K562 (cell line): ENCODE measurements around the gene MPRIP. TPM values are rescaled to one million over a fixed set of nuclear protein-coding genes. Genes with fewer than 3 reads are reported as not detected.

Experiments
- ATAC-seq: fragments of 200-7000 bp; cut with Tn5 transposase; 3 replicates; pipeline ENCODE4 v1.9.1; 2020; ENCODE audit warnings: moderate library complexity
- BruUV-seq: library from RNA; stranded (reverse); fragments of 400-500 nt; replicated peaks from 2 replicates; lab custom pipeline; 2021; lab: Mats Ljungman, UMichigan
- CTCF ChIA-PET: fragments of 300-600 bp; formaldehyde crosslinking; extraction: SDS; loops from one replicate; lab custom pipeline; 2021; ENCODE audit warnings: low intra/inter-chr PET ratio; lab: Yijun Ruan, JAX
- POLR2A ChIA-PET: fragments of 300-600, 350-650 bp; sonication (Branson Sonifier 250); formaldehyde crosslinking; extraction: SDS; loops from one replicate; lab custom pipeline; 2021; ENCODE audit warnings: antibody characterized with exemption, inconsistent platforms; lab: Yijun Ruan, JAX
- DNase-seq, 4 experiments: peaks; one replicate each; pipeline versions ENCODE4 v3.0.0 to v3.0.0-alpha.2; 2011 to 2018; ENCODE audit warnings: low spot score in 3 of 4, mixed read lengths in 3 of 4; ENCODE audit errors: extremely low read depth in 1 of 4
- FAIRE-seq: peaks from 2 replicates; lab custom pipeline; 2011; peaks lifted over from hg19 to GRCh38; lab: Jason Lieb, UNC
- H2AFZ ChIP-seq: 2 replicates; pipeline ENCODE4 v1.6.0; 2011; ENCODE audit warnings: low read depth, low read length, control low read depth, inconsistent platforms
- H3K27ac ChIP-seq: fragments of 200-600 bp; 3 replicates; pipeline ENCODE4 v1.8.0; 2011; ENCODE audit warnings: low read depth, mild to moderate bottlenecking, control low read depth, inconsistent platforms, low read length, moderate library complexity, mixed read lengths; ENCODE audit errors: extremely low read depth
- H3K27me3 ChIP-seq, 2 experiments: fragments of 300-600 bp in 1 of 2; 2 replicates in 1 of 2; 3 replicates in 1 of 2; pipeline versions ENCODE4 v1.6.0 to v1.8.0; 2011; ENCODE audit warnings: inconsistent platforms in 2 of 2, low read length in 2 of 2, mild to moderate bottlenecking in 1 of 2, mixed read lengths in 1 of 2, moderate library complexity in 1 of 2; ENCODE audit not compliant: control insufficient read depth in 2 of 2, insufficient read depth in 2 of 2
- H3K36me3 ChIP-seq: fragments of 300-600 bp; 3 replicates; pipeline ENCODE4 v1.8.0; 2011; ENCODE audit warnings: mild to moderate bottlenecking, low read length, inconsistent platforms; ENCODE audit not compliant: control insufficient read depth, insufficient read depth
- H3K4me1 ChIP-seq, 2 experiments: fragments of 200-600 bp in 1 of 2; replicated peaks in 1 of 2; 2 replicates in 1 of 2; 3 replicates in 1 of 2; pipeline versions ENCODE4 v1.5.1 to v1.8.0; 2011; ENCODE audit warnings: inconsistent platforms in 2 of 2, low read length in 2 of 2, mild to moderate bottlenecking in 1 of 2, mixed read lengths in 1 of 2, moderate library complexity in 1 of 2; ENCODE audit not compliant: control insufficient read depth in 2 of 2, insufficient read depth in 2 of 2
- H3K4me2 ChIP-seq: 2 replicates; pipeline ENCODE4 v1.6.1; 2011; ENCODE audit warnings: low read length, control low read depth, inconsistent platforms, mixed read lengths; ENCODE audit not compliant: insufficient read depth
- H3K4me3 ChIP-seq: fragments of 200-600 bp; sonication (generic), shearing (Covaris generic); 2 replicates; pipeline ENCODE4 v1.5.1; 2016; ENCODE audit warnings: control low read depth, inconsistent platforms
- H3K79me2 ChIP-seq: fragments of 200-600 bp; 3 replicates; pipeline ENCODE4 v1.8.0; 2011; ENCODE audit warnings: low read length, inconsistent platforms; ENCODE audit not compliant: control insufficient read depth, insufficient read depth
- H3K9ac ChIP-seq, 2 experiments: 2 replicates each; pipeline versions ENCODE4 v1.6.0 to v1.6.1; 2011; ENCODE audit warnings: low read depth in 2 of 2, low read length in 2 of 2, control low read depth in 1 of 2, inconsistent platforms in 1 of 2, mild to moderate bottlenecking in 1 of 2, mixed read lengths in 1 of 2; ENCODE audit not compliant: insufficient read depth in 1 of 2
- H3K9me1 ChIP-seq: one replicate; pipeline ENCODE4 v1.6.0; 2011; ENCODE audit warnings: inconsistent platforms, mild to moderate bottlenecking, low read length, moderate library complexity; ENCODE audit not compliant: control insufficient read depth, insufficient read depth
- H3K9me3 ChIP-seq: replicated peaks from 2 replicates; pipeline ENCODE4 v1.5.1; 2011; ENCODE audit warnings: low read depth, low read length, inconsistent platforms; ENCODE audit not compliant: control insufficient read depth, insufficient read depth
- H4K20me1 ChIP-seq: replicated peaks from 2 replicates; pipeline ENCODE4 v1.6.1; 2011; ENCODE audit warnings: low read length, inconsistent platforms, mixed read lengths; ENCODE audit not compliant: control insufficient read depth, insufficient read depth
- CEBPG ChIP-seq, 3 experiments: fragments of 200-800 bp in 1 of 3; sonication (Bioruptor generic) in 1 of 3; sonication (generic) in 1 of 3; formaldehyde crosslinking in 1 of 3; IDR thresholded peaks in 2 of 3; conservative IDR thresholded peaks in 1 of 3; 2 replicates each; pipeline versions ENCODE4 v1.6.1 to v1.8.0; 2016 to 2022; ENCODE audit warnings: missing compliant biosample characterization in 2 of 3, missing genetic modification characterization in 2 of 3, mild to moderate bottlenecking in 1 of 3, missing genetic modification reagents in 1 of 3
- RBM25 ChIP-seq: fragments of 200-400 bp; formaldehyde crosslinking; IDR thresholded peaks from 2 replicates; pipeline ENCODE4 v1.6.1; 2018; ENCODE audit warnings: low read length, low read depth, moderate library complexity; ENCODE audit not compliant: severe bottlenecking
- RHOXF2B ChIP-seq: fragments of 250-450 bp; sonication (Bioruptor Pico); conservative IDR thresholded peaks from 2 replicates; pipeline ENCODE4 v1.5.1; 2021
- SRSF7 ChIP-seq: fragments of 200-400 bp; formaldehyde crosslinking; optimal IDR thresholded peaks from 2 replicates; pipeline ENCODE3; 2017; ENCODE audit warnings: mild to moderate bottlenecking, low read depth, low read length
- ZNF561 ChIP-seq: fragments of 450-650 bp; formaldehyde crosslinking; conservative IDR thresholded peaks from 2 replicates; pipeline ENCODE4 v1.4.0; 2020; ENCODE audit warnings: mild to moderate bottlenecking, moderate library complexity
- WGBS: fragments of 100-300 bp; shearing (Covaris generic); methylation state at CpG from one replicate; pipeline ENCODE4 v1.1.6; 2016; ENCODE audit warnings: low coverage, mixed read lengths; ENCODE audit not compliant: insufficient coverage; ENCODE audit errors: missing lambda C conversion rate; 5-methylcytosine and 5-hydroxymethylcytosine counted together
- in situ Hi-C: fragments of 300-500 bp; cut with MboI; formaldehyde crosslinking; loops from 4 replicates; pipeline ENCODE4 v1.15.0; 2018; ENCODE audit warnings: inconsistent platforms, mixed read lengths
- intact Hi-C: fragments of 100-400 bp; cut with micrococcal nuclease; formaldehyde crosslinking; loops from 2 replicates; pipeline ENCODE4 v1.14.2; 2022
- polyA plus RNA-seq, 8 experiments: library from polyadenylated mRNA; depleted of rRNA in 4 of 8; stranded (reverse) in 5 of 8; unstranded in 3 of 8; fragments of >200 nt; fragmentation: Nextera tagmentation in 2 of 8; fragmentation: Illumina TruSeq in 1 of 8; extraction: Ambion mirVana in 2 of 8; extraction: Trizol in 1 of 8; gene quantifications; 2 replicates each; pipeline versions ENCODE4 v1.2.1 to v1.2.3, GENCODE V29; 2011 to 2014; ENCODE audit warnings: inconsistent platforms in 1 of 8, missing spikeins in 1 of 8
- total RNA-seq, 7 experiments: library from RNA; depleted of rRNA in 6 of 7; stranded (reverse); fragments of >200 nt in 6 of 7; fragmentation: Illumina TruSeq in 2 of 7; extraction: Trizol in 2 of 7; gene quantifications; 2 replicates each; pipeline versions ENCODE4 v1.2.1 to v1.2.3, GENCODE V29; 2011 to 2021; ENCODE audit warnings: low replicate concordance in 1 of 7
- TF ChIP-seq, protein P1 (sequence below): IDR thresholded peaks from 3 replicates; pipeline ENCODE4 v1.6.1; 2011; ENCODE audit warnings: borderline replicate concordance, mild to moderate bottlenecking, moderate library complexity; ENCODE audit not compliant: insufficient read length; ENCODE audit errors: extremely low read depth
- TF ChIP-seq, protein P2 (sequence below): fragments of 250-450 bp; sonication (Bioruptor Pico); IDR thresholded peaks from 2 replicates; pipeline ENCODE4 v1.8.0; 2021; ENCODE audit warnings: moderate library complexity, mild to moderate bottlenecking, inconsistent platforms

MPRIP gene
- total and polyA plus RNA-seq, 9 of the 15 experiments (the other 6 are each of a cell fraction or from before 2014, with no cell fraction given), result 10.0 to 72.6 (median 30.1) TPM

DNA sequence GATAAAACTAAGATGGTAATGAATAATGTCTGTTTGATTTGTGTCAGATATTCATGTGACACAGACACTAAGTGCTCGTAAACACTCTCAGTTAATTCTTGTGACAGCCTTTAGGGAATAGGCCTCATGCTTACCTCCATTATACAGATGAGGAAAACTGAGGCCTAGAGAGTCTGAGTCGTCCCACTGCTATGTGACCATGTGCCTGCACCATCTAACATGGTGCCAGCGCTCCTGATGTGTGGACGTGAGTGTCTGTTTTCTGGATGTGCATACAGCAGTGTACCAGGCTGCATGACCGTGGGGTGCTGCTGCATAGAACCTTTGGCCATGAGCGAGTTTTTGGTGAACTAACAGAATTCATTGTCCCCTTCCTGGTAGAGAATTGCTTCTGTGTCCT lies 61.8 kb downstream of the MPRIP start:
- ATAC-seq (no peak), DNase-seq (no peak), FAIRE-seq (no peak)
- H3K9me3 ChIP-seq, result no peaks in the 10 kb centered on the region
- no peak overlapping the region for H3K4me3 ChIP-seq
- no peak overlapping the region for H3K27ac ChIP-seq
- POLR2A ChIA-PET, result no interaction called here
- no peaks in the 10 kb centered on the region; a peak in 1 of 5 replicates for H3K4me1 ChIP-seq
- H3K27me3 ChIP-seq, result no peaks in the 10 kb centered on the region
- no peak overlapping the region for H3K4me2 ChIP-seq
- no TSS peak for BruUV-seq
- no peaks in the 10 kb centered on the region for H3K36me3 ChIP-seq
- H2AFZ ChIP-seq, result no peak overlapping the region
- no peak overlapping the region for H3K9ac ChIP-seq
- no peaks in the 10 kb centered on the region for H3K79me2 ChIP-seq
- CTCF ChIA-PET, result no interaction called here
- 71% methylated on average over 6 of the region's 6 CpGs for WGBS
- in situ Hi-C loops, result no loop called here
- H3K9me1 ChIP-seq, result no peaks in the 10 kb centered on the region
- intact Hi-C loops, result no loop called here
- peaks cover 3% of the 10 kb centered on the region for H4K20me1 ChIP-seq
- TF ChIP-seq RHOXF2B (CRISPR knock-in tag), result no peak
- TF ChIP-seq, protein P1, sequence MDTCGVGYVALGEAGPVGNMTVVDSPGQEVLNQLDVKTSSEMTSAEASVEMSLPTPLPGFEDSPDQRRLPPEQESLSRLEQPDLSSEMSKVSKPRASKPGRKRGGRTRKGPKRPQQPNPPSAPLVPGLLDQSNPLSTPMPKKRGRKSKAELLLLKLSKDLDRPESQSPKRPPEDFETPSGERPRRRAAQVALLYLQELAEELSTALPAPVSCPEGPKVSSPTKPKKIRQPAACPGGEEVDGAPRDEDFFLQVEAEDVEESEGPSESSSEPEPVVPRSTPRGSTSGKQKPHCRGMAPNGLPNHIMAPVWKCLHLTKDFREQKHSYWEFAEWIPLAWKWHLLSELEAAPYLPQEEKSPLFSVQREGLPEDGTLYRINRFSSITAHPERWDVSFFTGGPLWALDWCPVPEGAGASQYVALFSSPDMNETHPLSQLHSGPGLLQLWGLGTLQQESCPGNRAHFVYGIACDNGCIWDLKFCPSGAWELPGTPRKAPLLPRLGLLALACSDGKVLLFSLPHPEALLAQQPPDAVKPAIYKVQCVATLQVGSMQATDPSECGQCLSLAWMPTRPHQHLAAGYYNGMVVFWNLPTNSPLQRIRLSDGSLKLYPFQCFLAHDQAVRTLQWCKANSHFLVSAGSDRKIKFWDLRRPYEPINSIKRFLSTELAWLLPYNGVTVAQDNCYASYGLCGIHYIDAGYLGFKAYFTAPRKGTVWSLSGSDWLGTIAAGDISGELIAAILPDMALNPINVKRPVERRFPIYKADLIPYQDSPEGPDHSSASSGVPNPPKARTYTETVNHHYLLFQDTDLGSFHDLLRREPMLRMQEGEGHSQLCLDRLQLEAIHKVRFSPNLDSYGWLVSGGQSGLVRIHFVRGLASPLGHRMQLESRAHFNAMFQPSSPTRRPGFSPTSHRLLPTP, result no peak
- TF ChIP-seq ZNF561 (CRISPR knock-in tag), result no peak
- TF ChIP-seq RBM25, result peak; percentile 46
- TF ChIP-seq, protein P2, sequence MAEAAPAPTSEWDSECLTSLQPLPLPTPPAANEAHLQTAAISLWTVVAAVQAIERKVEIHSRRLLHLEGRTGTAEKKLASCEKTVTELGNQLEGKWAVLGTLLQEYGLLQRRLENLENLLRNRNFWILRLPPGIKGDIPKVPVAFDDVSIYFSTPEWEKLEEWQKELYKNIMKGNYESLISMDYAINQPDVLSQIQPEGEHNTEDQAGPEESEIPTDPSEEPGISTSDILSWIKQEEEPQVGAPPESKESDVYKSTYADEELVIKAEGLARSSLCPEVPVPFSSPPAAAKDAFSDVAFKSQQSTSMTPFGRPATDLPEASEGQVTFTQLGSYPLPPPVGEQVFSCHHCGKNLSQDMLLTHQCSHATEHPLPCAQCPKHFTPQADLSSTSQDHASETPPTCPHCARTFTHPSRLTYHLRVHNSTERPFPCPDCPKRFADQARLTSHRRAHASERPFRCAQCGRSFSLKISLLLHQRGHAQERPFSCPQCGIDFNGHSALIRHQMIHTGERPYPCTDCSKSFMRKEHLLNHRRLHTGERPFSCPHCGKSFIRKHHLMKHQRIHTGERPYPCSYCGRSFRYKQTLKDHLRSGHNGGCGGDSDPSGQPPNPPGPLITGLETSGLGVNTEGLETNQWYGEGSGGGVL, result no peak
- TF ChIP-seq CEBPG (CRISPR knock-in tag; IDR thresholded peaks at IDR 0.05), result no peak
- TF ChIP-seq CEBPG (tag; conservative IDR thresholded peaks at IDR 0.05 in 1 of 2, IDR thresholded peaks at IDR 0.05 in 1 of 2), result no peak
- TF ChIP-seq SRSF7, result no peak
